SK-N-SH (cell line): Measurements from ENCODE around the gene GTSF1L.

Experiments
- CHD2 ChIP-seq: fragments of 150-350 bp; IDR thresholded peaks from 2 replicates; pipeline ENCODE4 v1.6.1; 2018; ENCODE audit warnings: low read length; ENCODE audit not compliant: partially characterized antibody
- CTCF ChIP-seq: fragments of 200-600 bp; sonication (generic); IDR thresholded peaks from 2 replicates; pipeline ENCODE4 v1.6.1; 2017; ENCODE audit warnings: antibody characterized with exemption, mild to moderate bottlenecking, moderate library complexity
- FOXM1 ChIP-seq: IDR thresholded peaks from 2 replicates; pipeline ENCODE4 v1.4.0; 2012; ENCODE audit warnings: low read depth, mild to moderate bottlenecking
- GATA2 ChIP-seq: sonication (generic); formaldehyde crosslinking; IDR thresholded peaks from 2 replicates; pipeline ENCODE4 v1.5.0; 2020; ENCODE audit warnings: mild to moderate bottlenecking, missing genetic modification reagents
- POLR2AphosphoS5 ChIP-seq: IDR thresholded peaks from 2 replicates; pipeline ENCODE4 v1.6.1; 2012; ENCODE audit warnings: low read depth, low read length
- YY1 ChIP-seq: IDR thresholded peaks from 2 replicates; pipeline ENCODE4 v1.4.0; 2012; ENCODE audit warnings: low read depth, mild to moderate bottlenecking

GRCh38 chr20:43728686-43729255 is 2.0 kb upstream of the GTSF1L start:
- TF ChIP-seq YY1 (no peak), CTCF (no peak), CHD2 (no peak), GATA2 (CRISPR knock-in tag) (no peak), POLR2AphosphoS5 (no peak), FOXM1 (no peak)
